Stomach (tissue), 9 donors: ENCODE results near the gene FLII. TPM values are rescaled to one million over a fixed set of nuclear protein-coding genes. Genes with fewer than 3 reads are reported as not detected.

Experiments
- DNase-seq, 2 donors: peaks; one replicate each; pipeline versions ENCODE4 v3.0.0 to v3.0.0-alpha.2; 2013 to 2019
- H3K27ac ChIP-seq, 5 donors: fragments of 200-600 bp in 4 of 5; sonication (generic) in 4 of 5; one replicate each; pipeline ENCODE4 v1.5.1; 2013 to 2019; ENCODE audit warnings: mild to moderate bottlenecking in 1 of 5, moderate library complexity in 1 of 5
- H3K27me3 ChIP-seq, 3 donors: fragments of 200-600 bp; sonication (generic); one replicate each; pipeline ENCODE4 v1.5.1; 2017 to 2019; ENCODE audit warnings: mixed run types in 1 of 3
- H3K36me3 ChIP-seq, 4 donors: fragments of 200-600 bp; sonication (generic); 1 replicate in 3 of 4; 2 replicates in 1 of 4; pipeline ENCODE4 v1.5.1; 2016 to 2019
- H3K4me1 ChIP-seq, 4 donors: fragments of 200-600 bp; sonication (generic); one replicate each; pipeline ENCODE4 v1.5.1; 2016 to 2019
- H3K4me3 ChIP-seq, 4 donors: fragments of 200-600 bp; sonication (generic) in 3 of 4; one replicate each; pipeline ENCODE4 v1.5.1; 2016 to 2019; ENCODE audit warnings: mild to moderate bottlenecking in 1 of 4
- H3K9me3 ChIP-seq, 4 donors: fragments of 200-600 bp; sonication (generic); one replicate each; pipeline ENCODE4 v1.5.1; 2016 to 2019
- EP300 ChIP-seq: sonication (generic); formaldehyde crosslinking; IDR thresholded peaks from one replicate; pipeline ENCODE4 v1.6.1; 2017; ENCODE audit warnings: antibody characterized with exemption
- POLR2A ChIP-seq, 4 donors: fragments of 450-650 bp; IDR thresholded peaks; one replicate each; pipeline ENCODE4 v1.6.1; 2016; ENCODE audit warnings: antibody characterized with exemption in 4 of 4, control low read depth in 2 of 4, mild to moderate bottlenecking in 1 of 4, moderate library complexity in 1 of 4
- POLR2AphosphoS5 ChIP-seq, 3 donors: sonication (generic); formaldehyde crosslinking; IDR thresholded peaks; one replicate each; pipeline ENCODE4 v1.6.1; 2016; ENCODE audit warnings: antibody characterized with exemption in 3 of 3
- WGBS, 5 donors: extraction: QIAGEN DNeasy Blood & Tissue Kit in 3 of 5; methylation state at CpG; one replicate each; pipeline versions ENCODE4 v1.1.5 to v1.1.7; 2013 to 2018; 5-methylcytosine and 5-hydroxymethylcytosine counted together
- intact Hi-C: fragments of 100-400 bp; cut with DNase I; formaldehyde crosslinking; loops from one replicate; pipeline ENCODE4 v1.15.1; 2023; ENCODE audit warnings: low total_unique reads
- polyA plus RNA-seq, 3 donors: library from polyadenylated mRNA; stranded (reverse); fragments of 200-250 nt; gene quantifications; one replicate each; pipeline ENCODE4 v1.2.3, GENCODE V29; 2013
- total RNA-seq, 5 donors: library from RNA; depleted of rRNA; stranded (reverse); fragments of >200 nt; gene quantifications; one replicate each; pipeline versions ENCODE4 v1.1.0 to v1.2.3, GENCODE V29; 2014 to 2016
- TF ChIP-seq, protein P1 (sequence below), 7 experiments: fragments of 450-650 bp in 4 of 7; fragments of 200-600 bp in 3 of 7; sonication (generic) in 3 of 7; IDR thresholded peaks; one replicate each; pipeline ENCODE4 v1.5.1; 2016 to 2019; ENCODE audit warnings: antibody characterized with exemption in 7 of 7, control low read depth in 2 of 7, mild to moderate bottlenecking in 1 of 7
- donor health status: healthy with polysubstance abuse.
- donor health status: Bipolar disorder and iron deficiency.
- donor health status: healthy.

FLII gene
- total and polyA plus RNA-seq, 8 donors: 107 to 677 (median 323) TPM

GRCh38 chr17:18230288-18231141 is 28.0 kb downstream of the FLII start:
- Histone ChIP-seq H3K9me3 (no peaks in the 10 kb centered on the region), H3K27me3 (no peaks in the 10 kb centered on the region), H3K4me1 (peaks cover 9 to 18% (median 14%) of the 10 kb centered on the region in 4 donors), H3K36me3 (peaks cover 12 to 40% (median 35%) of the 10 kb centered on the region in 4 donors), H3K4me3 (no peak overlapping the region), H3K27ac (no peak overlapping the region)
- WGBS, 5 donors: 81 to 90% (median 86%) methylated on average over 8 to 14 of the region's 14 CpGs
- no peak for TF ChIP-seq EP300
- TF ChIP-seq, protein P1, sequence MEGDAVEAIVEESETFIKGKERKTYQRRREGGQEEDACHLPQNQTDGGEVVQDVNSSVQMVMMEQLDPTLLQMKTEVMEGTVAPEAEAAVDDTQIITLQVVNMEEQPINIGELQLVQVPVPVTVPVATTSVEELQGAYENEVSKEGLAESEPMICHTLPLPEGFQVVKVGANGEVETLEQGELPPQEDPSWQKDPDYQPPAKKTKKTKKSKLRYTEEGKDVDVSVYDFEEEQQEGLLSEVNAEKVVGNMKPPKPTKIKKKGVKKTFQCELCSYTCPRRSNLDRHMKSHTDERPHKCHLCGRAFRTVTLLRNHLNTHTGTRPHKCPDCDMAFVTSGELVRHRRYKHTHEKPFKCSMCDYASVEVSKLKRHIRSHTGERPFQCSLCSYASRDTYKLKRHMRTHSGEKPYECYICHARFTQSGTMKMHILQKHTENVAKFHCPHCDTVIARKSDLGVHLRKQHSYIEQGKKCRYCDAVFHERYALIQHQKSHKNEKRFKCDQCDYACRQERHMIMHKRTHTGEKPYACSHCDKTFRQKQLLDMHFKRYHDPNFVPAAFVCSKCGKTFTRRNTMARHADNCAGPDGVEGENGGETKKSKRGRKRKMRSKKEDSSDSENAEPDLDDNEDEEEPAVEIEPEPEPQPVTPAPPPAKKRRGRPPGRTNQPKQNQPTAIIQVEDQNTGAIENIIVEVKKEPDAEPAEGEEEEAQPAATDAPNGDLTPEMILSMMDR (IDR thresholded peaks at IDR 0.05): no peak
- no peak for TF ChIP-seq POLR2AphosphoS5 (IDR thresholded peaks at IDR 0.05)
- TF ChIP-seq POLR2A (IDR thresholded peaks at IDR 0.05): no peak
- intact Hi-C loops: no loop called here
- DNase-seq: no peak

DNA sequence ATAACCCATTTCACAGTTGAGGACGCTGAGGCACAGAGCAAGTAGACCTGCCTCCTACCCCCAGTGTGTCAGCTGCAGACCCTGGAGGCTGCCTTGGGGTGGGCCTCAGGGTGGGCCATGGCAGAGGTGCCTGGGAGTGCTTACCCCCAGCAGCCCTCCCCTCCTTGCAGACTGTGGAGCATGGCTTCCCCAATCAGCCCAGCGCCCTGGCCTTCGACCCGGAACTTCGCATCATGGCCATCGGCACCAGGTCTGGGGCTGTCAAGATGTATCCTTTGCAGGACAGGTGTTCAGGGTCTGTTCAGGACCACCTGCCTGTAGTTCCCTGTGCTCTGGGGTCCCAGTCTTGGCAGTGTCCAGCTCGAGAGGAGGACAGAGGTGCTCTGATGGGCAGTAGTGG is 28.8 kb downstream of the FLII start:
- 93 to 100% (median 95%) methylated on average over 3 to 7 of the region's 7 CpGs for WGBS, 5 donors
- Histone ChIP-seq H3K27me3 (no peaks in the 10 kb centered on the region), H3K4me1 (peaks cover 12 to 22% (median 19%) of the 10 kb centered on the region in 4 donors), H3K4me3 (no peak overlapping the region), H3K9me3 (no peaks in the 10 kb centered on the region), H3K36me3 (peaks cover 10 to 32% (median 27%) of the 10 kb centered on the region in 4 donors), H3K27ac (no peak overlapping the region)
- intact Hi-C loops: no loop called here
- TF ChIP-seq POLR2AphosphoS5 (IDR thresholded peaks at IDR 0.05) (no peak), EP300 (no peak), POLR2A (IDR thresholded peaks at IDR 0.05) (no peak)
- TF ChIP-seq, protein P1 (IDR thresholded peaks at IDR 0.05): no peak
- DNase-seq: no peak

GRCh38 chr17:18229254-18229653 is 29.3 kb downstream of the FLII start:
- Histone ChIP-seq H3K4me3 (no peak overlapping the region), H3K36me3 (peaks cover 6 to 27% (median 22%) of the 10 kb centered on the region in 4 donors), H3K9me3 (no peaks in the 10 kb centered on the region), H3K27ac (no peak overlapping the region), H3K4me1 (peaks cover 16 to 25% (median 22%) of the 10 kb centered on the region in 4 donors), H3K27me3 (no peaks in the 10 kb centered on the region)
- TF ChIP-seq POLR2AphosphoS5 (IDR thresholded peaks at IDR 0.05) (no peak), EP300 (no peak)
- TF ChIP-seq, protein P1 (IDR thresholded peaks at IDR 0.05): no peak
- no peak for DNase-seq
- WGBS, 5 donors: 77 to 86% (median 85%) methylated on average over 4 of the region's 4 CpGs
- intact Hi-C loops: no loop called here

DNA sequence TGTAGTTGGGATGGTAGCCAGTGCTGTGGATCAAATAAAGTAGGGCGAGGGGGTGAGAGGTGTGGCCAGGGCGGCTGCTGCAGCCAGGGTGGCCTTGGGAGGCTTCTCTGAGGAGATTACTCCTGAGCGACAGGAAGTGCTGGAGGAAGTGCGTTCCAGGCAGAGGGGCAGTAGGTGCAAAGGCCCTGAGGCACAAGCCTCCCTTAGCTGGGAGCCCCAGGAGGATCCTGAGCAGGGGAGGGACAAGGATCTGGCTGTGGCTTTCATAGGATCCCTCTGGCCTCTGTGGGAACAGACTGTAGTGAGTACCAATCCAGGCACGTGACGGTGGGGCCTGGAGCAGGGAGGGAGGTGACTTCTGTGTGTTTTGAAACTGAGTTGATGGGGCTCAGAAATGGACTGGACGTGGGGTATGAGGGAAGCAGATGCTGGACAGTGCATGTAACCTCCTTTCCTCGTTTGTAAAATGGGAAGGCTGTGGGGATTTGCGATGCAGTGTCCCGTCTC is 30.3 kb downstream of the FLII start:
- Histone ChIP-seq H3K27ac (no peak overlapping the region), H3K4me3 (no peak overlapping the region), H3K9me3 (no peaks in the 10 kb centered on the region), H3K4me1 (peaks cover 16 to 26% (median 22%) of the 10 kb centered on the region in 4 donors), H3K36me3 (peaks cover 0 to 17% (median 12%) of the 10 kb centered on the region in 4 donors), H3K27me3 (no peaks in the 10 kb centered on the region)
- intact Hi-C loops: no loop called here
- TF ChIP-seq POLR2AphosphoS5 (IDR thresholded peaks at IDR 0.05) (no peak), EP300 (no peak), POLR2A (IDR thresholded peaks at IDR 0.05) (no peak)
- TF ChIP-seq, protein P1 (IDR thresholded peaks at IDR 0.05): no peak
- 87 to 93% (median 90%) methylated on average over 10 of the region's 10 CpGs for WGBS, 5 donors
- DNase-seq: no peak
